Glutamatergic neuron (in vitro differentiated cells): ENCODE data around the gene PDLIM5. TPM values are rescaled to one million over a fixed set of nuclear protein-coding genes. Genes with fewer than 3 reads are reported as not detected.
"Not testable (repeated sequence)": the region's sequence is repeated elsewhere in the genome, so short reads cannot be mapped to it uniquely, and the experiment has no call there.

ENCODE experiments used
- DNase-seq: peaks from one replicate; pipeline ENCODE4 v3.0.0; 2022
- H3K27ac Mint-ChIP-seq: one replicate; pipeline ENCODE4 v1.8.0; 2020; ENCODE audit warnings: mild to moderate bottlenecking, mixed read lengths, inconsistent platforms; ENCODE audit not compliant: unreplicated experiment
- H3K27me3 Mint-ChIP-seq: one replicate; pipeline ENCODE4 v1.8.0; 2020; ENCODE audit warnings: mild to moderate bottlenecking, moderate library complexity, mixed read lengths, inconsistent platforms; ENCODE audit not compliant: unreplicated experiment
- H3K36me3 Mint-ChIP-seq: one replicate; pipeline ENCODE4 v1.8.0; 2020; ENCODE audit warnings: mild to moderate bottlenecking, mixed read lengths, inconsistent platforms; ENCODE audit not compliant: unreplicated experiment
- H3K4me1 Mint-ChIP-seq: one replicate; pipeline ENCODE4 v1.8.0; 2020; ENCODE audit warnings: mild to moderate bottlenecking, low read depth, mixed read lengths, inconsistent platforms; ENCODE audit not compliant: unreplicated experiment
- H3K4me3 Mint-ChIP-seq: one replicate; pipeline ENCODE4 v1.8.0; 2020; ENCODE audit warnings: mild to moderate bottlenecking, mixed read lengths, inconsistent platforms; ENCODE audit not compliant: unreplicated experiment
- H3K9me3 Mint-ChIP-seq: one replicate; pipeline ENCODE4 v1.8.0; 2020; ENCODE audit warnings: mild to moderate bottlenecking, moderate library complexity, mixed read lengths, inconsistent platforms; ENCODE audit not compliant: unreplicated experiment
- CTCF ChIP-seq: fragments of 200-600 bp; sonication (generic); IDR thresholded peaks from one replicate; pipeline ENCODE4 v1.5.0; 2021; ENCODE audit not compliant: partially characterized antibody, unreplicated experiment
- long read RNA-seq: library from polyadenylated mRNA; unstranded; transcript quantifications from one replicate; pipeline ENCODE4 v2.0.0, GENCODE V29; 2020; ENCODE audit not compliant: unreplicated experiment
- total RNA-seq: library from RNA; stranded (reverse); fragmentation: NEBNext Ultra II Directional; extraction: Animal tissue kit (Norgen Biotek cat#: 25700); gene quantifications from one replicate; pipeline ENCODE4 v1.2.1, GENCODE V29; 2021; ENCODE audit not compliant: unreplicated experiment

Gene PDLIM5
- 32.7 TPM for total RNA-seq
- long read RNA-seq, full-length matches to known transcripts: 3 of 9 reads
- long read RNA-seq, partial matches to known transcripts: 0 of 9 reads
- long read RNA-seq, other reads (novel, unspliced or antisense): 6 of 9 reads

GRCh38 chr4:94451695-94452475 is at the start of gene PDLIM5:
PDLIM5 (plus strand) TSS chr4:94451942; CDS start chr4:94455289, 3,347 bp downstream.
- no peaks in the 10 kb centered on the region for H3K36me3 Mint-ChIP-seq
- peak; percentile 91 for DNase-seq
- peak within 1 kb of the TSS; percentile 97 for H3K4me3 Mint-ChIP-seq
- H3K9me3 Mint-ChIP-seq: peaks cover 2% of the 10 kb centered on the region
- no peak for TF ChIP-seq CTCF
- peaks cover 2% of the 10 kb centered on the region for H3K27me3 Mint-ChIP-seq
- peaks cover 11% of the 10 kb centered on the region for H3K4me1 Mint-ChIP-seq
- peak within 1 kb of the TSS; percentile 86 for H3K27ac Mint-ChIP-seq

- H3K4me3 Mint-ChIP-seq, H3K9me3 Mint-ChIP-seq, H3K27me3 Mint-ChIP-seq: not testable (repeated sequence)
These were observed 49.3 kb upstream of the PDLIM5 start for GRCh38 chr4:94402439-94402838.

GRCh38 chr4:94403751-94404150 is 48.0 kb upstream of the PDLIM5 start:
- no peaks in the 10 kb centered on the region for H3K27me3 Mint-ChIP-seq
- H3K4me3 Mint-ChIP-seq: no peak overlapping the region
- peaks cover 21% of the 10 kb centered on the region for H3K4me1 Mint-ChIP-seq
- no peak for TF ChIP-seq CTCF
- DNase-seq: no peak
- no peak overlapping the region for H3K27ac Mint-ChIP-seq
- no peaks in the 10 kb centered on the region for H3K9me3 Mint-ChIP-seq
- no peaks in the 10 kb centered on the region for H3K36me3 Mint-ChIP-seq

More at GRCh38 chr4:94402439-94402838, 49.3 kb upstream of the PDLIM5 start:
- H3K36me3 Mint-ChIP-seq, DNase-seq, H3K27ac Mint-ChIP-seq: not testable (repeated sequence)
- peaks cover 18% of the 10 kb centered on the region for H3K4me1 Mint-ChIP-seq

GRCh38 chr4:94406668-94407437 is 44.9 kb upstream of the PDLIM5 start:
- peak; percentile 78 for TF ChIP-seq CTCF
- no peaks in the 10 kb centered on the region for H3K36me3 Mint-ChIP-seq
- H3K4me1 Mint-ChIP-seq: peaks cover 8% of the 10 kb centered on the region
- no peak overlapping the region for H3K4me3 Mint-ChIP-seq
- peak; percentile 52 for DNase-seq
- no peak overlapping the region for H3K27ac Mint-ChIP-seq
- no peaks in the 10 kb centered on the region for H3K27me3 Mint-ChIP-seq
- no peaks in the 10 kb centered on the region for H3K9me3 Mint-ChIP-seq

- no peak for DNase-seq
- Mint-ChIP-seq H3K36me3 (no peaks in the 10 kb centered on the region), H3K9me3 (no peaks in the 10 kb centered on the region), H3K27me3 (no peaks in the 10 kb centered on the region), H3K27ac (no peak overlapping the region), H3K4me3 (no peak overlapping the region), H3K4me1 (peaks cover 8% of the 10 kb centered on the region)
- TF ChIP-seq CTCF: no peak
These were observed 43.9 kb upstream of the PDLIM5 start for GRCh38 chr4:94407846-94408245.
